SK-N-MC (cell line): ENCODE data around the gene TPRG1L.

Experiments used
- DNase-seq: peaks from one replicate; pipeline ENCODE4 v3.0.0-alpha.2; 2011; ENCODE audit warnings: low read depth, low spot score
- H3K27ac ChIP-seq: fragments of 200-600 bp; sonication (generic); 2 replicates; pipeline ENCODE4 v1.5.1; 2016; ENCODE audit warnings: mixed run types
- H3K36me3 ChIP-seq: fragments of 200-600 bp; sonication (generic); 2 replicates; pipeline ENCODE4 v1.6.1; 2017; ENCODE audit warnings: antibody characterized with exemption, low read length, mixed read lengths; ENCODE audit not compliant: insufficient read depth
- H3K4me3 ChIP-seq: fragments of 200-600 bp; sonication (generic); 2 replicates; pipeline ENCODE4 v1.5.1; 2016
- H3K9ac ChIP-seq: fragments of 200-600 bp; sonication (generic); 2 replicates; pipeline ENCODE4 v1.8.0; 2017; ENCODE audit warnings: mixed run types, mixed read lengths; ENCODE audit not compliant: insufficient read length
- H3K9me3 ChIP-seq: fragments of 200-600 bp; sonication (generic); 2 replicates; pipeline ENCODE4 v1.6.1; 2017; ENCODE audit warnings: low read depth, mild to moderate bottlenecking, antibody characterized with exemption, low read length, moderate library complexity, mixed read lengths
- EZH2 ChIP-seq: fragments of 200-600 bp; sonication (generic); IDR thresholded peaks from one replicate; pipeline ENCODE4 v1.6.1; 2017; ENCODE audit warnings: antibody characterized with exemption
- FOXP2 ChIP-seq: optimal IDR thresholded peaks from 2 replicates; pipeline ENCODE3; 2011; ENCODE audit warnings: mild to moderate bottlenecking, moderate library complexity; ENCODE audit not compliant: insufficient read depth; ENCODE audit errors: extremely low read length, control extremely low read depth
- POLR2AphosphoS5 ChIP-seq: IDR thresholded peaks from 2 replicates; pipeline ENCODE4 v1.6.1; 2012; ENCODE audit warnings: mild to moderate bottlenecking, low read depth, low read length, borderline replicate concordance

TPRG1L gene

GRCh38 chr1:3654549-3655281 is 29.9 kb downstream of the TPRG1L start:
- Histone ChIP-seq H3K9me3 (no peaks in the 10 kb centered on the region), H3K9ac (no peak overlapping the region), H3K4me3 (no peak overlapping the region), H3K36me3 (no peaks in the 10 kb centered on the region), H3K27ac (no peak overlapping the region)
- no peak for TF ChIP-seq EZH2
- TF ChIP-seq POLR2AphosphoS5, result no peak
- no peak for TF ChIP-seq FOXP2
- DNase-seq, result no peak

DNA sequence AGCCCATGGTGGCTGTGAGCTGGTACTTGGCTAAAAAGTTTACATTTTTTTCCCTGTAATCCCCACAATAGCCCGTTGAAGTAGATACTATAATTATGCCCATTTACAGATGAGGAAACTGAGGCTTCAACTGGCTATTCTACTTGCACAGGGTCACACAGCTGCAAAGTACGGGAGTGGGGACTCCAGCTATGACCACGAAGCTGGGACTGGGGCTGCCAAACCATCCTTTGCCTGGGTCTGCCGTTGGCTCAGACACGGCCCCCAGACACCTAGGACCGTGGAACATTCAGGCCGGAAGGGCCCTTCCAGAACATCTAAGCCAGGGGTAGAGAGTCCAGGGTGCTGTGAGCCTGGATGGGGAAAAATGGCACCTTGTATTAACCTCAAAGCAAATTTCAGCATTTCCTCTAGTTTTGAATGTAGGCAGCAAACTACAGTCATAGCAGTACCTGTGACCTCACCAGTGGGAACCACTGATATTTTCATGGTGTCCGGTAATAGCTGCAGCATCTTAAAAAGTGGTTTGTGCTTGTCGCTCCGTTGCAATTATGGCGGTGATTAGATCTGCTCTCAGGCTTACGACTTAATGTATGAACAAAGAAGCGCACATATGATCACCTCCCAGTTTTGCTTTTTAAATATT is 31.8 kb downstream of the TPRG1L start:
- no peaks in the 10 kb centered on the region for H3K36me3 ChIP-seq
- H3K4me3 ChIP-seq, result no peak overlapping the region
- H3K9ac ChIP-seq, result no peak overlapping the region
- no peak for DNase-seq
- H3K9me3 ChIP-seq, result no peaks in the 10 kb centered on the region
- H3K27ac ChIP-seq, result no peak overlapping the region
- TF ChIP-seq POLR2AphosphoS5 (no peak), FOXP2 (no peak), EZH2 (no peak)

- DNase-seq, result no peak
- Histone ChIP-seq H3K9me3 (no peaks in the 10 kb centered on the region), H3K36me3 (no peaks in the 10 kb centered on the region), H3K4me3 (no peak overlapping the region), H3K27ac (no peak overlapping the region), H3K9ac (no peak overlapping the region)
- TF ChIP-seq EZH2 (no peak), POLR2AphosphoS5 (no peak), FOXP2 (no peak)
These were observed 32.3 kb downstream of the TPRG1L start for GRCh38 chr1:3657096-3657475.

GRCh38 chr1:3657578-3658230 is 32.9 kb downstream of the TPRG1L start:
- no peaks in the 10 kb centered on the region for H3K9me3 ChIP-seq
- no peak for DNase-seq
- no peak overlapping the region for H3K4me3 ChIP-seq
- TF ChIP-seq POLR2AphosphoS5, result no peak
- no peak for TF ChIP-seq FOXP2
- no peak for TF ChIP-seq EZH2
- no peaks in the 10 kb centered on the region for H3K36me3 ChIP-seq
- no peak overlapping the region for H3K9ac ChIP-seq
- H3K27ac ChIP-seq, result no peak overlapping the region

DNA sequence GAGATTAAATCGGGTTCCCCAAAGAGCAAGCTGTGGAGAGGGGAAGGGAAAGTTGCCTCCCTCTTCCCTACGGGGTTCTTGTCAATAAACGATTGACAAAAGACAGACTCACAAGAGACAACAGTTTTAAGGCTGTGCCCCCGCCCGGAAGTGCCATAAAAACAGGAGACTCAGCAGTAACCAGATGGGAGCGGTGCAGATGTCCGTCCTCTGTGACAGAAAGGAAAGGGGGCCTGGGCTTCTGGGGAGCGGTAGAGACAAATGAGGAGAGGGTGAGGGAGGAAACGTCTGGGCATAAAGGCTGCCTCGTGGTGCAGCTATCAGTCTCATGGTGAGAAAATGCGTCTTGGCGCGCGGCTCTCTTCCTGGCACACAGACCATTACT is 33.4 kb downstream of the TPRG1L start:
- Histone ChIP-seq H3K27ac (no peak overlapping the region), H3K9ac (no peak overlapping the region), H3K9me3 (no peaks in the 10 kb centered on the region), H3K4me3 (no peak overlapping the region), H3K36me3 (no peaks in the 10 kb centered on the region)
- TF ChIP-seq EZH2, result no peak
- TF ChIP-seq POLR2AphosphoS5, result no peak
- TF ChIP-seq FOXP2, result no peak
- DNase-seq, result no peak

DNA sequence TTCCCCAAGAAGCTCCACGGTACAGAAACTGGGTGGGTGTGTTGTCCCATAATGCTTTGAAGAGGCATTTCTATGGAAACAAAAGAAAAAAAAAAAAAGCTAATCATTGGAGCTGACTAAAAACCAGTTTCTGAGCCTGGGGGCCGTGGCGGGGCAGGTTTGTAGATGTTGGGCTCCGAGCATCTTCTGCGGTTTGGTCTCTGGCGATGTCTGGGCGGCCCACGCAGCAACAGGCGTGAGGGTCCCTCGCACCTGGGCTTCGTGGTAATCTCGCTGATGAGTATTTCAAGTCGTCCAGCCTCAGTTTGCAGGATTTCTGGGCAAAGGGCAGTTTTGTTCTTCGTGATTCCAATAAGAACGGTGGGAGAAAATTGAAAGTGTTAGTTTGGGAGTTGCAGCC is 34.3 kb downstream of the TPRG1L start:
- no peak overlapping the region for H3K4me3 ChIP-seq
- H3K9me3 ChIP-seq, result no peaks in the 10 kb centered on the region
- no peak overlapping the region for H3K27ac ChIP-seq
- H3K36me3 ChIP-seq, result no peaks in the 10 kb centered on the region
- H3K9ac ChIP-seq, result no peak overlapping the region
- no peak for TF ChIP-seq FOXP2
- TF ChIP-seq POLR2AphosphoS5, result no peak
- TF ChIP-seq EZH2, result no peak
- DNase-seq, result no peak

- H3K9me3 ChIP-seq, result no peaks in the 10 kb centered on the region
- no peak overlapping the region for H3K27ac ChIP-seq
- TF ChIP-seq POLR2AphosphoS5 (no peak), EZH2 (no peak), FOXP2 (no peak)
- no peaks in the 10 kb centered on the region for H3K36me3 ChIP-seq
- H3K4me3 ChIP-seq, result no peak overlapping the region
- DNase-seq, result no peak
- no peak overlapping the region for H3K9ac ChIP-seq
These were observed 35.9 kb downstream of the TPRG1L start for GRCh38 chr1:3660704-3661103.

GRCh38 chr1:3661631-3662030 is 36.8 kb downstream of the TPRG1L start:
- no peak for DNase-seq
- H3K27ac ChIP-seq, result no peak overlapping the region
- no peak overlapping the region for H3K9ac ChIP-seq
- no peaks in the 10 kb centered on the region for H3K36me3 ChIP-seq
- no peak overlapping the region for H3K4me3 ChIP-seq
- TF ChIP-seq EZH2 (no peak), POLR2AphosphoS5 (no peak), FOXP2 (no peak)
- no peaks in the 10 kb centered on the region for H3K9me3 ChIP-seq

DNA sequence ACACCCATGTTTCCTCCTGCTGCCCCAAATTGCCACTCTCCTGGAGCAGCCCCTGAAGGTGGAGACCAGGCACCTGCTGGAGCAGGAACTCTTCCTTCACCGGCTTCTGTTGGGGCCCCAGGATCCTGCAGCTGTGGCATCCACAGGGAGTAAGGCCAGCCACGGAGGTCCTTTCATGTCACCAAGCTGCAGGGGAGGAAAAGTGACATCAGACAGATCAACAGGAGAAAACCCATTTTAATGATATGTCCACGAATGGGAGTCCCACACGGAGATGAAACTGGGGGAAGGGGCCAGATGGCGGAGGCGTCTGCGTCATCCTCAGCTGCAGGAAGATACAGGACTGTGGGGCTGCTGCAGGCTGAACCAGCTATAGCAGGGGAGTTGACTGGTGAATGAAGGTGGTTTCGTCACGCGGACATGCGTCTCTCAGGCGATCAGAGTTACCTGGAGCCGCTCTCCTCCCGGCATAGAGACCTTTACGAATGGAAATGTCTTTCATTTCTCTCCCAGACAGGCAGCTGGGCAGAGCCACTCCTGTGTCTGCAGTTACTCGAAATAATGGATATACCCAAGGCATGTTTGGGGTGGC is 37.4 kb downstream of the TPRG1L start:
- H3K36me3 ChIP-seq, result no peaks in the 10 kb centered on the region
- H3K9me3 ChIP-seq, result no peaks in the 10 kb centered on the region
- no peak overlapping the region for H3K4me3 ChIP-seq
- no peak overlapping the region for H3K9ac ChIP-seq
- no peak for TF ChIP-seq POLR2AphosphoS5
- no peak for TF ChIP-seq EZH2
- no peak for TF ChIP-seq FOXP2
- no peak overlapping the region for H3K27ac ChIP-seq
- DNase-seq, result no peak
